Stimulated activated CD4-positive, alpha-beta T cell treated with anti-CD3 and anti-CD28 coated beads, Interleukin-1b, Interleukin-23, amount 100 ng/mL, for 1 hour (primary cell): ENCODE data around the gene MGAT4A.
"Not testable (repeated sequence)": the region's sequence is repeated elsewhere in the genome, so short reads cannot be mapped to it uniquely, and the experiment has no call there.

Experiments used
- DNase-seq, 2 donors: peaks; one replicate each; pipeline ENCODE4 v3.0.0-alpha.2; 2020; ENCODE audit warnings: low read depth in 2 of 2

Gene MGAT4A

GRCh38 chr2:98702858-98703620, 27.9 kb downstream of the MGAT4A start:
- no peak for DNase-seq

DNA sequence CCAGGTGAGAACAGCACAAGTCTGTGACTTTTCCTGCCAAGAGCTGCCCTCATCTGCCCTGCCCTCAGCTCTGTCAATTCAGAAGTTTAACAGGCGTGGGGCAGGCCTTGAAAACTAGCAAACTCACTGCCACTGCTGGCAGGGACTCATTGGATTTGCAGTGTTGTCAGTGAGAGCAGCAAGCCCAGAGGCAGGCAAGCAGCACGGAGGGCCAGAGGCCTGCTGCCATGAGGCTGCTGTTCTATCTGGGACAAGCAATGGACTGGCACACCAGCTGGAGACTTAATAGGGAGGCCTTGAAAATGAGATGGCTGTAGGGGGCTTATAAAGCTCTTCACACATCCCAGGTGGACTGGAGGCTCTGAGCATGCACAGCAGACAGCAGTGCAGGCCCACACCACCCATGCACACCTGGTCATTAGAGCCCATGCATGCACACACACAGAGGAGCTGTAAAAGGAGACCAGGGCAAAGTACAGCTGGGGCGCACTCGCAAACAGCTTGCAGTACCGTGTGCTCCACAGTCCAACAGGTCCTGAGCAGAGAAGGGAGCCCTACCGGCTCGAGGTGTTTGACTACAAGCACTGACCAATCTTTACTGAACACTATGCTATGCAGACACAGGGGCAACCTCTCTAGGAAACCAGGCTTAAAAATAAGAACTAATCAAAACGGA, 28.7 kb downstream of the MGAT4A start:
- DNase-seq: no peak

GRCh38 chr2:98701230-98701629, 29.7 kb downstream of the MGAT4A start:
- DNase-seq: no peak

DNA sequence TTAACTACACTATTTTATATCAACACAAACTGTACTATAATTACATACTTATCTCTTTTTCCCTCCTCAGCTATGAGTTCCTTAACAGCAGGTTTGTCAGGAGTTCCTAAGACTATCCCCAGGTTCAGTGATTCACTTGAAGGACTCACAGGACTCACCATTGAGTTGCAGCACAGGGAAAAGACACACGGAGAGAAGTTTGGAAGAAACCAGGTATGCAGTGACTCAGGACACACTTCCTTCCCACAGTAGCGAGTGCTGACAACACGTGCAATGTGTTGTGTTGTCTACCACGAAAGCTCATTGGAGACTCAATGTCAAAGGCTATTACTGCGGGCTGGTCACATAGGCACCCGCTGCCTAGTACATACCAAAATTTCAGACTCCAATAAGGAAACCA, 32.0 kb downstream of the MGAT4A start:
- no peak for DNase-seq

GRCh38 chr2:98697651-98698337, 33.1 kb downstream of the MGAT4A start:
- DNase-seq: no peak

GRCh38 chr2:98696200-98696599, 34.7 kb downstream of the MGAT4A start:
- DNase-seq: no peak

- DNase-seq: no peak
Measured at GRCh38 chr2:98695255-98695654, 35.7 kb downstream of the MGAT4A start.

DNA sequence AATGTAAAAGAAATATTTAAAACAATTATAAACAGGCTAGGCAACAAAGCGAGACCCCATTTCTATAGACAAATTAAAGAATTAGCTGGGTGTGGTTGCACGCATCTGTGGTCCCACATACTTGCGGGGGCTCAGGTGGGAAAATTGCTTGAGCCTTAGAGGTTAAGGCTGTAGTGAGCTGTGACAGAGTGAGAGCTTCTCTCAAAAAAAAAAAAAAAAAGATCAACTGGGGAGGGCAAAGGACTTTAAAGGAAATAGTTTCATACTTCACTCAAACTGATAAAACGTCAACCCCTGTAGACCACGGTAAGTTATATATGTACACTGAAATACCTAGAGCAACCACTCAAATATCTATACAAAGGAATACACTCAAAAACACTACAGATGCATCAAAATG, 37.5 kb downstream of the MGAT4A start:
- DNase-seq: no peak

GRCh38 chr2:98692090-98693054, 38.6 kb downstream of the MGAT4A start:
- DNase-seq: no peak

GRCh38 chr2:98691303-98691702, 39.6 kb downstream of the MGAT4A start:
- no peak for DNase-seq

GRCh38 chr2:98685930-98686887, 44.7 kb downstream of the MGAT4A start:
- no peak for DNase-seq

DNA sequence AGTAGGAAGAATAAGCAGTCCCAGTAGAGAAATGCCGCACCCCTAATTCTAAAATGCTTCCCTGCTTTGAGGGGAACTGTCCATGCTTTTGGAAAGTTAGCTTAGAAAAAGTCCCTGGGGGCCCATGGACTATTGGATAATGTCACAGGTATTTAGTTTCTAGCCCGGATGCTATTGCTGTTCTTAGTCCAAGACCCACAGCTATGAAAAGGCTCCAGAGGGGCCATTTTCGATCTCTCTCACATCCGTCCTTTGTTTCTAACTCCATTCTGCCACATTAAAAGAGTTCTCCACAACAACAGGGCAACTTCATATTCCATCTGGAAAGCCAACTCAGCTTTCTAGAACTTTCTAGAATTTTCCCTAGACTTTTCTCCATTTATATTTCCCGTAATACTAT, 47.2 kb downstream of the MGAT4A start:
- DNase-seq: no peak

- no peak for DNase-seq
Measured at GRCh38 chr2:98676742-98677141, 54.2 kb downstream of the MGAT4A start.

DNA sequence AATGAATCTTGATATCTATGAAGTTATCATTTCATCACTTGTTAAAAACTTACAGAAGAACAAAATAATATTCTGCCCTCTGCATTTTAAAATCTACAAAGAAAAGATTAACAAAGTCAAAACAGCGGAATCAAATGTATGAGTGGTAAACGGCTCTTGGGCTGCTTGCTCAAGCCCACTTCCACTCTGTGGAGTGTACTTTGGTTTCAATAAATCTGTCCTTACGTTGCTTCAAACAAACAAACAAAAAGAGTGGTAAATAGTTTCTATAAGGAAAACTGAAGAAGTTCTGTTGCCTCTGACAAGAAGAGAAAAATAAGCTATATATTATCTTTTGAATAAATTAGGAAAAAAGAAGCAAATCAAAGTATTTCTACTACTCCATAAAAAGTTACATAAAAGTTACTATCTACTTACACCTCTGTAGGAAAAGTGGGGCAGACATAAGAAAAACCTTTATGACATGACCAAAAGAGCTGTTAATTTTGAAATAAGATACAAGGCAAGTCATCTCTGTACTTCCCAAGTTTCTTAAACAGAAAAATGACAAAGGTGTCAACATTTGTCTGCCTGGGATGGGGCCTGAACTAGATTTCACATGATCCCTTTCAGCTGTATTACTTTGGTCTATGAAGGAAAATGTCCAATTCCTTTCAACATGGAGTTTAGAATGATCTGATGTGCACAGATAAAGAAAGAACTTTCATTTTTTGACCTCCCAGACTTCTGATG, 56.5 kb downstream of the MGAT4A start:
- DNase-seq: no peak

- no peak for DNase-seq
Measured at GRCh38 chr2:98669675-98670074, 61.3 kb downstream of the MGAT4A start.

DNA sequence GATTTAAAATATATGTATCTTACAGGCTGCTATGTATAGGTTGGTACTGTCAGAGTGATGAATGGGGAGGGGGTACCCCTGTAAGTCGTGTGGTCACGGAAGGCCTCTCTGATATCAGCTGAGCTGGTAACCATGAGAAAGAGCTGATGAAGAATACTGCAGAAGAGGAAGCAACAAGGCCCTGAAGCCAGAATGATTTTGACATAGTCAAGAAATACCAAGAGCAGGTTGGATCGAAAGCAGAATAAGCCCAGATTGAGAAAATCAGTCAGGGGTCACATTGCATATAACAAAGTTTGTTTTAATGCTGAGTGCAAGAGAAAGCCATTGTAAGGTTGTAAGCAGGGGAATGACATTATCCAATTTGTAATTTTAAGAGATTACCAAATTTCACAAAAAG, 65.3 kb downstream of the MGAT4A start:
- no peak for DNase-seq

GRCh38 chr2:98664323-98664722, 66.6 kb downstream of the MGAT4A start:
- DNase-seq: no peak

GRCh38 chr2:98663511-98664090, 67.3 kb downstream of the MGAT4A start:
- DNase-seq: no peak

- not testable (repeated sequence) for DNase-seq
Measured at GRCh38 chr2:98659491-98659840, 71.5 kb downstream of the MGAT4A start.
